Thymus (tissue), 14 donors: ENCODE results near the gene UBFD1. TPM values are rescaled to one million over a fixed set of nuclear protein-coding genes. Genes with fewer than 3 reads are reported as not detected.
"Not testable (repeated sequence)": the region's sequence is repeated elsewhere in the genome, so short reads cannot be mapped to it uniquely, and the experiment has no call there.

Experiments used
- DNase-seq, 9 donors: peaks; one replicate each; pipeline ENCODE4 v3.0.0-alpha.2; 2013; ENCODE audit warnings: low spot score in 9 of 9, low read depth in 6 of 9, missing footprints in 1 of 9
- H3K27ac ChIP-seq, 2 donors: one replicate each; pipeline ENCODE4 v1.5.1; 2013; ENCODE audit warnings: control low read depth in 1 of 2, low read depth in 1 of 2, low read length in 1 of 2, mild to moderate bottlenecking in 1 of 2, moderate library complexity in 1 of 2
- H3K27me3 ChIP-seq, 2 donors: one replicate each; pipeline ENCODE4 v1.5.1; 2013; ENCODE audit warnings: low read length in 1 of 2; ENCODE audit not compliant: control insufficient read depth in 2 of 2, insufficient read depth in 1 of 2
- H3K36me3 ChIP-seq, 2 donors: one replicate each; pipeline ENCODE4 v1.5.1; 2013; ENCODE audit warnings: low read length in 1 of 2, mild to moderate bottlenecking in 1 of 2, moderate library complexity in 1 of 2; ENCODE audit not compliant: control insufficient read depth in 2 of 2, insufficient read depth in 2 of 2
- H3K4me1 ChIP-seq, 2 donors: one replicate each; pipeline ENCODE4 v1.5.1; 2013; ENCODE audit warnings: low read length in 2 of 2; ENCODE audit not compliant: control insufficient read depth in 2 of 2, insufficient read depth in 2 of 2
- H3K4me3 ChIP-seq, 2 donors: one replicate each; pipeline ENCODE4 v1.5.1; 2013; ENCODE audit warnings: low read length in 2 of 2, control low read depth in 1 of 2, mild to moderate bottlenecking in 1 of 2
- H3K9me3 ChIP-seq, 2 donors: one replicate each; pipeline ENCODE4 v1.5.1; 2013; ENCODE audit warnings: low read length in 1 of 2, mild to moderate bottlenecking in 1 of 2; ENCODE audit not compliant: control insufficient read depth in 2 of 2, insufficient read depth in 1 of 2
- WGBS: extraction: QIAGEN DNeasy Blood & Tissue Kit; methylation state at CpG from one replicate; pipeline ENCODE4 v1.1.7; 2013; 5-methylcytosine and 5-hydroxymethylcytosine counted together
- long read RNA-seq, 10 donors: transcript quantifications; one replicate each; lab custom pipeline, GENCODE V29; 2026
- polyA plus RNA-seq: library from polyadenylated mRNA; stranded (reverse); fragments of 200-250 nt; gene quantifications from one replicate; pipeline ENCODE4 v1.2.3, GENCODE V29; 2013
- total RNA-seq: library from RNA; stranded (reverse); fragments of 120-200 nt; gene quantifications from one replicate; pipeline ENCODE4 v1.2.4, GENCODE V29; 2013
- donor health status: healthy.

UBFD1 gene, protein sequence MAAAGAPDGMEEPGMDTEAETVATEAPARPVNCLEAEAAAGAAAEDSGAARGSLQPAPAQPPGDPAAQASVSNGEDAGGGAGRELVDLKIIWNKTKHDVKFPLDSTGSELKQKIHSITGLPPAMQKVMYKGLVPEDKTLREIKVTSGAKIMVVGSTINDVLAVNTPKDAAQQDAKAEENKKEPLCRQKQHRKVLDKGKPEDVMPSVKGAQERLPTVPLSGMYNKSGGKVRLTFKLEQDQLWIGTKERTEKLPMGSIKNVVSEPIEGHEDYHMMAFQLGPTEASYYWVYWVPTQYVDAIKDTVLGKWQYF
- total RNA-seq (26.5 TPM), polyA plus RNA-seq (14.4 TPM)
- long read RNA-seq, donor 1, full-length matches to known transcripts: 2 of 2 reads
- long read RNA-seq, donor 1, partial matches to known transcripts: 0 of 2 reads
- long read RNA-seq, donor 1, other reads (novel, unspliced or antisense): 0 of 2 reads
- long read RNA-seq, donor 2: 0 reads
- long read RNA-seq, donor 3, full-length matches to known transcripts: 14 of 567 reads
- long read RNA-seq, donor 3, partial matches to known transcripts: 548 of 567 reads
- long read RNA-seq, donor 3, other reads (novel, unspliced or antisense): 5 of 567 reads
- long read RNA-seq, donor 4, full-length matches to known transcripts: 10 of 10 reads
- long read RNA-seq, donor 4, partial matches to known transcripts: 0 of 10 reads
- long read RNA-seq, donor 4, other reads (novel, unspliced or antisense): 0 of 10 reads
- long read RNA-seq, donor 5, full-length matches to known transcripts: 23 of 44 reads
- long read RNA-seq, donor 5, partial matches to known transcripts: 21 of 44 reads
- long read RNA-seq, donor 5, other reads (novel, unspliced or antisense): 0 of 44 reads
- long read RNA-seq, donor 6, full-length matches to known transcripts: 9 of 343 reads
- long read RNA-seq, donor 6, partial matches to known transcripts: 41 of 343 reads
- long read RNA-seq, donor 6, other reads (novel, unspliced or antisense): 293 of 343 reads
- long read RNA-seq, donor 7, full-length matches to known transcripts: 12 of 12 reads
- long read RNA-seq, donor 7, partial matches to known transcripts: 0 of 12 reads
- long read RNA-seq, donor 7, other reads (novel, unspliced or antisense): 0 of 12 reads
- long read RNA-seq, donor 8, full-length matches to known transcripts: 7 of 7 reads
- long read RNA-seq, donor 8, partial matches to known transcripts: 0 of 7 reads
- long read RNA-seq, donor 8, other reads (novel, unspliced or antisense): 0 of 7 reads
- long read RNA-seq, donor 9, full-length matches to known transcripts: 8 of 8 reads
- long read RNA-seq, donor 9, partial matches to known transcripts: 0 of 8 reads
- long read RNA-seq, donor 9, other reads (novel, unspliced or antisense): 0 of 8 reads
- long read RNA-seq, donor 10, full-length matches to known transcripts: 8 of 8 reads
- long read RNA-seq, donor 10, partial matches to known transcripts: 0 of 8 reads
- long read RNA-seq, donor 10, other reads (novel, unspliced or antisense): 0 of 8 reads

DNA sequence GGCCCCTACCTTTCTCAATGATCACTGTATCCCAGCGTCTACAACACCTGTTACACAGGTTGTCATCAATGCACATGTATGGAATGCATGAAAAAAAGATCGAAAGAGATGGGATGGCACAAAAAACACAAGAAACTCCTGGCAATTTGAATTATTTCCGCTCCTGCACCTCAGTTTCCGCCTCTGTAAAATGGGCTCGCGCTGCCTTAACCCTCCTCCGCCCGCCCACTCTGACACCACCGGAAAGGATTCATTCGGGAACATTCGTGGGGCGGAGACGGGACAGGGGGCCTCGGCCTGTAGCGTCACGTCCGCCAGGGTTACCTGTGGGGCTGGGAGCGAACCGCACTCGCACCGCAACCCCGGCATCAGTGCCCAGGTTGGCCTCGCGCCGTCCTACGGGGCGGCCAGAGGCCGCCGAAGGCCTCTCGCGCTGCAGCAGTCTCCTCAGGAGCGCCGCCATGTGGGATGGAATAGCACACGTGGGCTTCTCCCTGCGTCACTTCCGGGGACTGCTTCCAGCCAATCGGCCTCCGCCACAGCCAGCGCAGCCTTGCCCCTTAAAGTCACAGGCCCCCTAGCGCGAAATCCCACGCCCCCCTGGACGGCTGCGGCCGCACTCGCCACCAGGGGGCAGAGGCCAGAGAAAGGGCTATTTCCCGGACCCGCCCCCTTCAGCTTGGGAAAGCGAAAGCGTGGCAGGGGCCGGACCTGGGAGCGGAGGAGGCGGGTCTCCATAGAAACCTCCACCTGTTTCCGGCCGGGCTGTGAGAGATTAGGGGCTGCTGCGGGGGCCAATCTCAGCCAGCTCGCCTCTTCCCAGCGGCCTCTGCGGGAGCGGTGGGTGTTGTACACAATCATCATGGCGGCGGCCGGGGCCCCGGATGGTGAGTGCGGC lies at the start of gene UBFD1, which contains the start of gene EARS2:
UBFD1 (plus strand) TSS at position 847 of the 898 bp plus-strand sequence; CDS start at position 863, 16 bp downstream.
EARS2 (minus strand) TSS at position 470 of the 898 bp plus-strand sequence; CDS start at position 463, 7 bp downstream.
- WGBS: 2% methylated on average over 65 of the region's 65 CpGs
- Histone ChIP-seq H3K4me3 (peak within 1 kb of the TSS; percentile 61 to 76), H3K4me1 (peaks cover 9 to 13% of the 10 kb centered on the region in 2 donors)

DNA sequence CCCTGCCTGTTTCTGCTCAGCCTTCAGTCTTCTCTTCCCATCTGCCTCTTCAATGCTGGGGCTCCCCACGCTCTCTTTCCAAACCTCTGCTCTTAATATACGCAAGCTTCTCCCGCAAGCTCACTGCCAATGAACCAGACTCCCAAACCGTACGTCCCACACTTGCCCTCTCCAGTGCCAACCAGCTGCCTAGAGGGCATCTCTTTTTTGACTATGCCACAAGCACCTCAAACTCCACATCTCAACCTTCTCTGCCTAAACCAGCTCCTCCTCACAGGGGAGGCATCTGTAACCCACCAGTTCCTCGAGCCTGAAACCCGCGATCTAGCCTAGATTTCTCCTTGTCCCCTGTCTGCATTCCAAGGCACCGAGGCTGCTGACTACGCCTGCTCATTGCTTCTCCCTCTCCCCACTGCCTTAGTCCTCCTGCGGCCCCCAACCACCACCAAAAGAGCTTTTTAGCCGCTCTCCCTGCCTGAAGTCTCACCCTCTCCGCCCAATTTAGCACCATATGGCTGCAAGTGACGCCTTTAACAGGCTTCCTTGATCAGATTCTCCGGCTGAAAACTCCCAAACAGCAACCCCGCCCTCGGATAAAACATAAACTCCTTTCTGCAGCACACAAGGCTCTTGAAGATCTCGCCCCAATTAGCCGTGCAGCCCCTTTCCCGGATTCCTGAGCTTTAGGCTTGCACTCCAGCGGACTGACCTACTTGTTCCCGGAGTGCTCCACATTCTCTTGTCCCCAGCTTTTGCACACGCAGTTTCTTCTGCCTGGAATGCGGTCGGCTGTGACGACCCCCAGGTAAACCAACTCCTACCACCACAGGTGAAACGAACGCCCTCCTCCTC lies 48.7 kb upstream of the UBFD1 start:
- peak in 1 of 9 donors; percentile 12 for DNase-seq
- Histone ChIP-seq H3K27ac (peak overlapping the region; percentile 23 to 61), H3K36me3 (no peaks in the 10 kb centered on the region), H3K27me3 (no peaks in the 10 kb centered on the region), H3K9me3 (no peaks in the 10 kb centered on the region), H3K4me3 (peak overlapping the region; percentile 56 to 81), H3K4me1 (peaks cover 11 to 19% of the 10 kb centered on the region in 2 donors)
- WGBS: 62% methylated on average over 28 of the region's 28 CpGs

More for the DNA sequence above, at the start of gene UBFD1, which contains the start of gene EARS2:
- DNase-seq: peak; percentile 90 to 99 (median 96)
- Histone ChIP-seq H3K27ac (peak within 1 kb of the TSS; percentile 85 to 90), H3K27me3 (no peaks in the 10 kb centered on the region), H3K9me3 (no peaks in the 10 kb centered on the region), H3K36me3 (peaks cover 21 to 26% of the 10 kb centered on the region in 2 donors)

DNA sequence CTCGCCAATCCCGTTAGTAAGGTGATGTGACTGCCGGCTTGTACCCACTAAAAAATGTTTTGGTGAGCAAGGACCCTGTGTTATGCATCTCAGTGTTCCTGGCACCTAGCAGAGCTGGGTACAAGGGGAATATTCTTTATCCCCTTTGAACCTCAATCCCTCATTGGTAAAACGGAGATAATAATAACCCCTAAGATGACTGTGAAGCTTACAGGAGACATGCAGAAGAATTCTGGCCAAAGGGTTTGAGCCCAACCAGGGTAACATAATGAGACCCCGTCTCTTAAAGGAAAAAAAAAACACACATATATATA lies 48.1 kb upstream of the UBFD1 start:
- DNase-seq: no peak
- Histone ChIP-seq H3K36me3 (no peaks in the 10 kb centered on the region), H3K27me3 (no peaks in the 10 kb centered on the region), H3K9me3 (no peaks in the 10 kb centered on the region), H3K4me3 (peak overlapping the region; percentile 56 to 81), H3K27ac (peak overlapping the region; percentile 8 to 23), H3K4me1 (peaks cover 8 to 20% of the 10 kb centered on the region in 2 donors)
- WGBS: 13% methylated on average over 5 of the region's 5 CpGs

DNA sequence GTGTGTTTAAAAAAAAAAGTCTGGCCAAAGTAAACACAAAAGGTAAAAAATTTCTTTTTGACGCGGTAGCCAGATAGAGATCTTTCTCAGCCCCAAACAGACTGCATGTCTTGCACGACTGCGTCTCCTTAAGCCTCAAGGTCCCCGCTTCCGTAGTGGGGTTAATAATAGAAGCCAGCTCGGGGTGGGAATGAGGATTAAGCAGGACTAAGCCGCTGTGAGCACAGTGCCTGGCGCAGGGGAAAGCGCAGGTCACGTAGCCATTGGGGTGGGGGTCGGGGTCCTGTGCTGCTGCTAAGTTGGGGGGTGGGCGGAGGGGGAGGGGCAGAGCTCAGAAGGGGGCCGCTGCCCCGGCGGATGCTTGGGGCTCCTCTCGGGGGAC lies 47.8 kb upstream of the UBFD1 start:
- WGBS: under 1% methylated on average over 17 of the region's 17 CpGs
- peak overlapping the region; percentile 18 to 89 for H3K27ac ChIP-seq
- no peaks in the 10 kb centered on the region for H3K9me3 ChIP-seq
- H3K27me3 ChIP-seq: no peaks in the 10 kb centered on the region
- peak in 5 of 9 donors; percentile 26 to 65 (median 34) for DNase-seq
- H3K4me3 ChIP-seq: peak overlapping the region; percentile 56 to 81
- no peaks in the 10 kb centered on the region for H3K36me3 ChIP-seq
- peaks cover 8 to 22% of the 10 kb centered on the region in 2 donors for H3K4me1 ChIP-seq

DNA sequence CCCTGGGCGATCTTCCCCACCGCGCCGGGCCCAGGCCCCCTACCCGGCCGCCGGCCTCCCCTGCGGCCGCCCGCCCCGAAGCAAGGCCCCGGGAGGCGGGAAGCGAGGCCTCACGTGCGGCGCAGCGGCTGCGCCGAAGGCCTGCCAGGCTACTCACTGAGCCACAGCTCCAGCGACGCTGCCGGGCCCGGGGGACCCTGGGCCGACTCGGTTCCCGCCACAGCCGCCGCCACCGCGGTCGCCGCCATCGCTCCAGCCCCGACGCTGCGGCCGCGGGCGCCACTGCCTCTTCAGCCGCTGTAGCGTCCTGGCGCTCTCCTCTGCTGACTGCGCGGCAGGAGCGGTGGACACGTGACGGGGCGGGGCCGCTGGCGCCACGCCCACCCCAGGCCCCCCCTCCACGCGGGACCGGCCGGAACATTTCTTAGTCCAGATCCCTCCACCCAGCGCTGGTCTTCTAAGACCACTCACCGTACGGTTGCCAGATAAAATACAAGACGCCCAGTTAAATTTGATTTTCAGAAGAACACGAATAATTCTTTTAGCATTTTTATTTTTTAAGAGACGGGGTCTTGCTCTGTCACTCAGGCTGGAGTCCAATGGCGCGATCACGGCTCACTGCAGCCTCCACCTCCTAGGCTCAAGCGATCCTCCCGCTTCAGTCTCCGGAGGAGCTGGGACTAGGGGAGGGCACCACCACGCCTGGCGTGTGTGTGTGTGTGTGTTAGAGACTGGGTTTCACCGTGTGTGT lies 47.2 kb upstream of the UBFD1 start, which contains the start of gene GGA2:
GGA2 (minus strand) TSS at position 331 of the 751 bp plus-strand sequence; CDS start at position 248, 83 bp downstream.
- no peaks in the 10 kb centered on the region for H3K27me3 ChIP-seq
- H3K4me3 ChIP-seq: peak within 1 kb of the TSS; percentile 56 to 81
- 2% methylated on average over 71 of the region's 71 CpGs for WGBS
- H3K4me1 ChIP-seq: peaks cover 8 to 18% of the 10 kb centered on the region in 2 donors
- H3K27ac ChIP-seq: peak within 1 kb of the TSS; percentile 23 to 89
- H3K9me3 ChIP-seq: no peaks in the 10 kb centered on the region
- DNase-seq: peak; percentile 42 to 86 (median 65)
- no peaks in the 10 kb centered on the region for H3K36me3 ChIP-seq

DNA sequence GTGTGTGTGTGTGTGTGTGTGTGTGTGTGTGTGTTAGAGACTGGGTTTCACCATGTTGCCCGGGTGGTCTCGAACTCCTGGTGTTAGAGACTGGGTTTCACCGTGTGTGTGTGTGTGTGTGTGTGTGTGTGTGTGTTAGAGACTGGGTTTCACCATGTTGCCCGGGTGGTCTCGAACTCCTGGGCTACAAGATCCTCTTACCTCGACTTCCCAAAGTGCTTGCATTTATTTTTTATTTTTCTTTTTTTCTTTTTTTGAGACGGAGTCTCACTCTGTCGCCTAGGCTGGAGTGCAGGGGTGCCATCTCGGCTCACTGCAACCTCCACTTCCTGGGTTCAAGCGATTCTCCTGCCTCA lies 46.6 kb upstream of the UBFD1 start:
- 86% methylated on average over 10 of the region's 10 CpGs for WGBS
- Histone ChIP-seq H3K4me3 (peak overlapping the region; percentile 49 to 81), H3K4me1 (peaks cover 8 to 18% of the 10 kb centered on the region in 2 donors)
- not testable (repeated sequence) for H3K36me3 ChIP-seq, H3K27ac ChIP-seq, H3K27me3 ChIP-seq, H3K9me3 ChIP-seq, DNase-seq

DNA sequence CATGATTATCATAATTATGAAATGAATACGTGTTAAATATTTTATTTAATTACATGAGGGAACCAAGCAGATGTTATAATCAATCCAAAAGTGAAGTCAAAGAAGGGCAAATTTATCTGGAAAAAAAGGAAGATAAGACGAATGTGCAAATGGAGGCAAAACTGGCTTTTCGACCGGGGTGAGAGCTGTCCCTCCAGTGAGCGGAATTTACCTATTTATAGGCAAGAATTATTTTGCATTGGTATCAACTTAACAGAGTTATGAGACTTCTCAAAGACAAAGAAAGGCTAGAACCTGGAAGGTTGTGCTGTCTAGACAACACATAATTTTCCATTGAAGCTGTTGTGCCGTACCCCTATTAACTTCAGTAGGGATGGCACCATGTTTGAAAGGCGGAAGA lies 45.8 kb upstream of the UBFD1 start:
- Histone ChIP-seq H3K9me3 (no peaks in the 10 kb centered on the region), H3K4me3 (no peak overlapping the region), H3K27me3 (no peaks in the 10 kb centered on the region), H3K4me1 (peaks cover 8 to 18% of the 10 kb centered on the region in 2 donors), H3K36me3 (no peaks in the 10 kb centered on the region), H3K27ac (no peak overlapping the region)
- WGBS: 98% methylated on average over 7 of the region's 7 CpGs
- DNase-seq: no peak
